Mesenchymal stem cell (in vitro differentiated cells and primary cell): ENCODE measurements around the gene ARL5C.
A peak's percentile ranks its signal among the peaks of the same experiment; 100 is the strongest.

Experiments used
- DNase-seq: peaks from one replicate; pipeline ENCODE4 v3.0.0-alpha.2; 2013
- H2AFZ ChIP-seq: one replicate; pipeline ENCODE4 v1.6.1; 2013; ENCODE audit warnings: low read depth, mild to moderate bottlenecking, control low read depth, inconsistent platforms, low read length, moderate library complexity
- H2AK5ac ChIP-seq: 2 replicates; pipeline ENCODE4 v1.6.1; 2013; ENCODE audit warnings: low read length, moderate library complexity, mild to moderate bottlenecking, inconsistent platforms; ENCODE audit not compliant: severe bottlenecking
- H2BK120ac ChIP-seq: one replicate; pipeline ENCODE4 v1.6.1; 2013; ENCODE audit warnings: low read depth, mild to moderate bottlenecking, inconsistent platforms, low read length, moderate library complexity
- H2BK12ac ChIP-seq, 2 experiments: one replicate each; pipeline ENCODE4 v1.6.1; 2013; ENCODE audit warnings: inconsistent platforms in 2 of 2, low read length in 2 of 2, mild to moderate bottlenecking in 2 of 2, moderate library complexity in 2 of 2, control low read depth in 1 of 2
- H2BK15ac ChIP-seq: one replicate; pipeline ENCODE4 v1.6.1; 2013; ENCODE audit warnings: mild to moderate bottlenecking, low read depth, inconsistent platforms; ENCODE audit not compliant: poor library complexity, severe bottlenecking
- H2BK5ac ChIP-seq: 2 replicates; pipeline ENCODE4 v1.6.1; 2013; ENCODE audit warnings: low read depth, mild to moderate bottlenecking, low read length, control low read depth, inconsistent platforms; ENCODE audit not compliant: poor library complexity, severe bottlenecking
- H3K14ac ChIP-seq, 2 experiments: one replicate each; pipeline ENCODE4 v1.6.1; 2013; ENCODE audit warnings: inconsistent platforms in 2 of 2, low read length in 2 of 2, control low read depth in 1 of 2, mild to moderate bottlenecking in 1 of 2, moderate library complexity in 1 of 2
- H3K18ac ChIP-seq, 2 experiments: one replicate each; pipeline ENCODE4 v1.6.1; 2013; ENCODE audit warnings: inconsistent platforms in 2 of 2, low read length in 2 of 2, control low read depth in 1 of 2, low read depth in 1 of 2, mild to moderate bottlenecking in 1 of 2
- H3K23ac ChIP-seq, 2 experiments: one replicate each; pipeline ENCODE4 v1.6.1; 2013; ENCODE audit warnings: inconsistent platforms in 2 of 2, low read length in 2 of 2, mild to moderate bottlenecking in 2 of 2, moderate library complexity in 2 of 2, control low read depth in 1 of 2
- H3K27ac ChIP-seq: 2 replicates; pipeline ENCODE4 v1.5.1; 2013; ENCODE audit warnings: mild to moderate bottlenecking, moderate library complexity, low read length, control low read depth, inconsistent platforms; ENCODE audit not compliant: poor library complexity, severe bottlenecking
- H3K27me3 ChIP-seq, 2 experiments: 2 replicates each; pipeline versions ENCODE4 v1.6.1 to v1.7.0; 2013; ENCODE audit warnings: low read length in 2 of 2, mild to moderate bottlenecking in 2 of 2, moderate library complexity in 2 of 2, control low read depth in 1 of 2, inconsistent platforms in 1 of 2; ENCODE audit not compliant: control insufficient read depth in 1 of 2, insufficient read depth in 1 of 2
- H3K36me3 ChIP-seq, 2 experiments: 2 replicates each; pipeline versions ENCODE4 v1.6.1 to v1.7.0; 2013; ENCODE audit warnings: low read length in 2 of 2, control low read depth in 1 of 2, inconsistent platforms in 1 of 2, low read depth in 1 of 2, mild to moderate bottlenecking in 1 of 2; ENCODE audit not compliant: insufficient read depth in 2 of 2, control insufficient read depth in 1 of 2
- H3K4ac ChIP-seq, 2 experiments: one replicate each; pipeline ENCODE4 v1.6.1; 2013; ENCODE audit warnings: inconsistent platforms in 2 of 2, low read length in 2 of 2, mild to moderate bottlenecking in 2 of 2, moderate library complexity in 2 of 2, control low read depth in 1 of 2, low read depth in 1 of 2
- H3K4me1 ChIP-seq: 2 replicates; pipeline ENCODE4 v1.6.1; 2013; ENCODE audit warnings: low read depth, low read length, control low read depth; ENCODE audit not compliant: control insufficient read depth, insufficient read depth
- H3K4me2 ChIP-seq: 2 replicates; pipeline ENCODE4 v1.6.1; 2013; ENCODE audit warnings: low read length, mild to moderate bottlenecking, inconsistent platforms; ENCODE audit not compliant: poor library complexity, severe bottlenecking
- H3K4me3 ChIP-seq, 2 experiments: 2 replicates each; pipeline versions ENCODE4 v1.5.1 to v1.7.0; 2013; ENCODE audit warnings: low read length in 2 of 2, mild to moderate bottlenecking in 2 of 2, control low read depth in 1 of 2, low read depth in 1 of 2; ENCODE audit not compliant: insufficient read depth in 1 of 2
- H3K79me1 ChIP-seq: replicated peaks from 2 replicates; pipeline ENCODE4 v1.6.1; 2013; ENCODE audit warnings: mild to moderate bottlenecking, control low read depth, low read length, inconsistent platforms; ENCODE audit not compliant: poor library complexity, severe bottlenecking
- H3K9ac ChIP-seq: 2 replicates; pipeline ENCODE4 v1.7.0; 2013; ENCODE audit warnings: mild to moderate bottlenecking, low read length, moderate library complexity
- H3K9me3 ChIP-seq: 2 replicates; pipeline ENCODE4 v1.7.0; 2013; ENCODE audit warnings: mild to moderate bottlenecking, low read length; ENCODE audit not compliant: control insufficient read depth
- H4K8ac ChIP-seq: one replicate; pipeline ENCODE4 v1.6.1; 2013; ENCODE audit warnings: inconsistent platforms, mild to moderate bottlenecking, low read length, moderate library complexity
- H4K91ac ChIP-seq: one replicate; pipeline ENCODE4 v1.6.1; 2013; ENCODE audit warnings: mild to moderate bottlenecking, low read length, inconsistent platforms
- WGBS: methylation state at CpG from one replicate; pipeline ENCODE4 v1.1.7; 2013; ENCODE audit warnings: mixed read lengths; 5-methylcytosine and 5-hydroxymethylcytosine counted together

ARL5C gene

GRCh38 chr17:39115135-39115534 lies 50.8 kb downstream of the ARL5C start:
- Histone ChIP-seq H3K9me3 (no peaks in the 10 kb centered on the region), H3K4ac (no peak overlapping the region), H4K91ac (no peak overlapping the region), H3K4me1 (peaks cover 9% of the 10 kb centered on the region), H2BK5ac (no peak overlapping the region), H2BK120ac (no peak overlapping the region), H3K4me3 (peak overlapping the region in 1 of 2 experiments; percentile 56), H3K79me1 (no peaks in the 10 kb centered on the region), H3K27me3 (peaks cover 0 to 14% of the 10 kb centered on the region in 2 experiments), H2AK5ac (no peak overlapping the region), H3K9ac (peak overlapping the region; percentile 86), H3K14ac (peak overlapping the region in 1 of 2 experiments; percentile 74), H2AFZ (peak overlapping the region; percentile 58), H4K8ac (peak overlapping the region; percentile 62), H3K27ac (no peak overlapping the region), H3K18ac (peak overlapping the region in 1 of 2 experiments; percentile 1), H3K36me3 (no peaks in the 10 kb centered on the region), H3K23ac (no peak overlapping the region), H2BK15ac (no peak overlapping the region), H3K4me2 (no peak overlapping the region), H2BK12ac (peak overlapping the region; percentile 28 to 47)
- WGBS = 67% methylated on average over 5 of the region's 5 CpGs
- peak; percentile 40 for DNase-seq

GRCh38 chr17:39114723-39115122 lies 51.2 kb downstream of the ARL5C start:
- H3K27me3 ChIP-seq = peaks cover 0 to 14% of the 10 kb centered on the region in 2 experiments
- no peak overlapping the region for H4K91ac ChIP-seq
- no peak overlapping the region for H3K27ac ChIP-seq
- no peak overlapping the region for H3K4me2 ChIP-seq
- H2BK5ac ChIP-seq = no peak overlapping the region
- peak overlapping the region in 1 of 2 experiments; percentile 56 for H3K4me3 ChIP-seq
- no peak overlapping the region for H2BK120ac ChIP-seq
- H2BK12ac ChIP-seq = peak overlapping the region in 1 of 2 experiments; percentile 7
- no peak for DNase-seq
- 80% methylated on average over 14 of the region's 14 CpGs for WGBS
- peak overlapping the region in 1 of 2 experiments; percentile 50 for H3K14ac ChIP-seq
- H3K18ac ChIP-seq = peak overlapping the region in 1 of 2 experiments; percentile 21
- peaks cover 9% of the 10 kb centered on the region for H3K4me1 ChIP-seq
- H2AFZ ChIP-seq = no peak overlapping the region
- no peaks in the 10 kb centered on the region for H3K9me3 ChIP-seq
- peak overlapping the region; percentile 86 for H3K9ac ChIP-seq
- no peaks in the 10 kb centered on the region for H3K79me1 ChIP-seq
- H4K8ac ChIP-seq = no peak overlapping the region
- no peak overlapping the region for H2BK15ac ChIP-seq
- no peaks in the 10 kb centered on the region for H3K36me3 ChIP-seq
- H3K4ac ChIP-seq = no peak overlapping the region
- no peak overlapping the region for H3K23ac ChIP-seq
- H2AK5ac ChIP-seq = no peak overlapping the region

GRCh38 chr17:39113871-39114270 lies 52.1 kb downstream of the ARL5C start:
- Histone ChIP-seq H3K4me2 (no peak overlapping the region), H2BK5ac (no peak overlapping the region), H3K4ac (no peak overlapping the region), H3K27me3 (peaks cover 0 to 14% of the 10 kb centered on the region in 2 experiments), H3K27ac (no peak overlapping the region), H3K36me3 (no peaks in the 10 kb centered on the region), H3K4me3 (peak overlapping the region in 1 of 2 experiments; percentile 56), H3K79me1 (no peaks in the 10 kb centered on the region), H2AK5ac (no peak overlapping the region), H3K9me3 (no peaks in the 10 kb centered on the region), H2BK15ac (no peak overlapping the region), H3K18ac (no peak overlapping the region), H2AFZ (no peak overlapping the region), H2BK12ac (no peak overlapping the region), H2BK120ac (no peak overlapping the region), H4K8ac (no peak overlapping the region), H3K4me1 (peaks cover 10% of the 10 kb centered on the region), H4K91ac (no peak overlapping the region), H3K9ac (peak overlapping the region; percentile 86), H3K23ac (no peak overlapping the region), H3K14ac (no peak overlapping the region)
- DNase-seq = no peak
- WGBS = 96% methylated on average over 2 of the region's 2 CpGs

- Histone ChIP-seq H2BK12ac (no peak overlapping the region), H3K4me2 (no peak overlapping the region), H2AFZ (peak overlapping the region; percentile 43), H3K36me3 (peaks cover 0 to 6% of the 10 kb centered on the region in 2 experiments), H4K8ac (no peak overlapping the region), H3K4me1 (peaks cover 10% of the 10 kb centered on the region), H3K9me3 (no peaks in the 10 kb centered on the region), H3K79me1 (no peaks in the 10 kb centered on the region), H3K4ac (no peak overlapping the region), H4K91ac (no peak overlapping the region), H2BK5ac (no peak overlapping the region), H3K18ac (no peak overlapping the region), H2BK15ac (no peak overlapping the region), H3K14ac (peak overlapping the region in 1 of 2 experiments; percentile 41), H3K4me3 (no peak overlapping the region), H2AK5ac (no peak overlapping the region), H2BK120ac (no peak overlapping the region), H3K27me3 (peaks cover 9 to 24% of the 10 kb centered on the region in 2 experiments), H3K9ac (no peak overlapping the region), H3K23ac (no peak overlapping the region), H3K27ac (no peak overlapping the region)
- no peak for DNase-seq
- WGBS = 89% methylated on average over 19 of the region's 19 CpGs
Measured at GRCh38 chr17:39110435-39111136, 55.4 kb downstream of the ARL5C start.
